Prostate gland (tissue), 2 donors: ENCODE measurements around the gene MYO7B. TPM values are rescaled to one million over a fixed set of nuclear protein-coding genes. Genes with fewer than 3 reads are reported as not detected.

Source experiments
- DNase-seq: peaks from one replicate; pipeline ENCODE4 v3.0.0-alpha.2; 2019; ENCODE audit warnings: low spot score
- H3K27ac ChIP-seq, 2 donors: fragments of 200-600 bp; sonication (generic); 2 replicates each; pipeline ENCODE4 v1.5.1; 2017 to 2019
- H3K27me3 ChIP-seq: fragments of 200-600 bp; sonication (generic); replicated peaks from 2 replicates; pipeline ENCODE4 v1.5.1; 2019; ENCODE audit not compliant: insufficient read depth
- H3K36me3 ChIP-seq, 2 donors: fragments of 200-600 bp; sonication (generic); 1 replicate in 1 of 2; 2 replicates in 1 of 2; pipeline versions ENCODE4 v1.5.1 to v1.8.1; 2017 to 2019
- H3K4me1 ChIP-seq: fragments of 200-600 bp; sonication (generic); replicated peaks from 2 replicates; pipeline ENCODE4 v1.5.1; 2019
- H3K4me3 ChIP-seq, 2 donors: fragments of 200-600 bp; sonication (generic); 2 replicates each; pipeline ENCODE4 v1.5.1; 2017 to 2019
- H3K9me3 ChIP-seq: fragments of 200-600 bp; sonication (generic); 2 replicates; pipeline ENCODE4 v1.5.1; 2017
- POLR2A ChIP-seq: fragments of 450-650 bp; IDR thresholded peaks from one replicate; pipeline ENCODE4 v1.6.1; 2016; ENCODE audit warnings: antibody characterized with exemption, mild to moderate bottlenecking
- POLR2AphosphoS5 ChIP-seq: sonication (generic); formaldehyde crosslinking; IDR thresholded peaks from one replicate; pipeline ENCODE4 v1.6.1; 2017; ENCODE audit warnings: antibody characterized with exemption
- WGBS: methylation state at CpG from one replicate; pipeline ENCODE4 v1.1.5; 2018; 5-methylcytosine and 5-hydroxymethylcytosine counted together
- intact Hi-C: fragments of 100-400 bp; cut with DNase I; formaldehyde crosslinking; loops from one replicate; pipeline ENCODE4 v1.14.2; 2022
- total RNA-seq, 2 donors: library from RNA; depleted of rRNA; stranded (reverse); fragments of >200 nt; gene quantifications; one replicate each; pipeline ENCODE4 v1.1.0, GENCODE V29; 2016
- TF ChIP-seq, protein P1 (sequence below), 4 experiments: fragments of 200-600 bp in 2 of 4; fragments of 450-650 bp in 2 of 4; sonication (generic) in 2 of 4; IDR thresholded peaks; 1 replicate in 3 of 4; 2 replicates in 1 of 4; pipeline ENCODE4 v1.5.1; 2016 to 2019; ENCODE audit warnings: antibody characterized with exemption in 4 of 4, mild to moderate bottlenecking in 2 of 4, moderate library complexity in 2 of 4

Gene MYO7B
- total RNA-seq, 2 donors from 2014 or later: 1.4 TPM; not detected in 1

DNA sequence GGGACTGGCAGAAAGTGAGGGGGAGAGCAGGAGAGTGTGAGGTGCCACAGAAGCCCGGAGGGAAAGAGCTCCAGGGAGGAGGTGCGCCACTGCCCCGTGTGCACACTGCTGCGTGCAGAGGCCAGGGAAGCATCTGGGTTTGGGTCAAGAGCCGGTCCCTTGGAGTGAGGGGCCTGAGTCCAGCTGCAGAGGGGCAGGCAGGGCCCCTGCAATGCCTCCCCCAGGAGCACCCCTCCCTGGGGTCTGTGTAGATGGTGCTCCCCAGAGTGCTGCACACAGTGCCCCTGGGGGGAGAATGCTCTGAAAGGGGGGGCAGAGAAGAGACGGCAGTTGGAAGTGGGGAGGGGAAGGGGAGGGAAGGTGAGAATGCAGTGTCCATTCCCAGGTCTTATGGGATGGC is 143.5 kb downstream of the MYO7B start:
- TF ChIP-seq POLR2AphosphoS5: no peak
- no peak for TF ChIP-seq POLR2A
- TF ChIP-seq, protein P1, sequence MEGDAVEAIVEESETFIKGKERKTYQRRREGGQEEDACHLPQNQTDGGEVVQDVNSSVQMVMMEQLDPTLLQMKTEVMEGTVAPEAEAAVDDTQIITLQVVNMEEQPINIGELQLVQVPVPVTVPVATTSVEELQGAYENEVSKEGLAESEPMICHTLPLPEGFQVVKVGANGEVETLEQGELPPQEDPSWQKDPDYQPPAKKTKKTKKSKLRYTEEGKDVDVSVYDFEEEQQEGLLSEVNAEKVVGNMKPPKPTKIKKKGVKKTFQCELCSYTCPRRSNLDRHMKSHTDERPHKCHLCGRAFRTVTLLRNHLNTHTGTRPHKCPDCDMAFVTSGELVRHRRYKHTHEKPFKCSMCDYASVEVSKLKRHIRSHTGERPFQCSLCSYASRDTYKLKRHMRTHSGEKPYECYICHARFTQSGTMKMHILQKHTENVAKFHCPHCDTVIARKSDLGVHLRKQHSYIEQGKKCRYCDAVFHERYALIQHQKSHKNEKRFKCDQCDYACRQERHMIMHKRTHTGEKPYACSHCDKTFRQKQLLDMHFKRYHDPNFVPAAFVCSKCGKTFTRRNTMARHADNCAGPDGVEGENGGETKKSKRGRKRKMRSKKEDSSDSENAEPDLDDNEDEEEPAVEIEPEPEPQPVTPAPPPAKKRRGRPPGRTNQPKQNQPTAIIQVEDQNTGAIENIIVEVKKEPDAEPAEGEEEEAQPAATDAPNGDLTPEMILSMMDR (IDR thresholded peaks at IDR 0.05): no peak
- WGBS: 94% methylated on average over 6 of the region's 6 CpGs
- DNase-seq: no peak
- Histone ChIP-seq H3K27ac (no peak overlapping the region), H3K4me1 (no peaks in the 10 kb centered on the region), H3K9me3 (no peaks in the 10 kb centered on the region), H3K4me3 (no peak overlapping the region), H3K27me3 (no peaks in the 10 kb centered on the region), H3K36me3 (no peaks in the 10 kb centered on the region)
- intact Hi-C loops: loop anchor here (10.0 kb wide), 2 partner anchors 154 to 274 kb away; partner anchors contain the start of gene IWS1

DNA sequence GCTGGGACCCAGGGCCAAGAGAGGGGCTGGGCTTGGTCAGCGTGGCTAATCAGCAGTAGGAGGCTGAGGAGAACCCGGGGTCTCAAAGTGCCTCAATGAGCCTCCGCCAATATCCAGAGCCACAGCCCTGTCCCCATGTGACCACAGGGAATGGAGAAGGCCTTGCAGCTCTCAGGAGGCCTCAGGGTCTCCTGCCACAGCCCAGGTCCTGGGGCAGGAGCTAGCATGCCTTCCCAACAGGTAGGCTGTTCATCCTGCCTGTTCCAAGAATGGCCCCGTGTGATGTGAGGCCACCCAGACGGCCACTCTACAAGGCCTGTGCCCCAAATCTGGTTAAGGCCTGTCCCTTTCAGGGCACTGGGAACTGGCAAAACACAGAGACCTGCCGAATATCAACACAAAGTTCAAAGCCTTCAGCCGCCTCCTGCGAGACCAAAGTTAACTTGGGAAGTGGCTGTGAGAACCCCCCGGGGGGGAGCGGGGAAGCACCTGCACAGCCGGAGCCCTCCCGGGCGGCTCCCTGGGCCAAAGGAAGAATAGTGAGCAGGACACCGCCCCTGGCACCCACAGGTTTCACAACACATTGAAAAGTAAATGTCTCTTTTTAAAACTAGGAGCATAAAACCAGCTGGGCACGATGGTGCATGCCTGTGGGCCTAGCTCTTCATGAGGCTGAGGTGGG is 144.3 kb downstream of the MYO7B start:
- WGBS: 63% methylated on average over 15 of the region's 15 CpGs
- DNase-seq: no peak
- intact Hi-C loops: loop anchor here (10.0 kb wide), 2 partner anchors 155 to 275 kb away; partner anchors contain the start of gene IWS1
- H3K9me3 ChIP-seq: no peaks in the 10 kb centered on the region
- no peak overlapping the region for H3K27ac ChIP-seq
- no peak overlapping the region for H3K4me3 ChIP-seq
- H3K36me3 ChIP-seq: no peaks in the 10 kb centered on the region
- no peaks in the 10 kb centered on the region for H3K27me3 ChIP-seq
- TF ChIP-seq POLR2AphosphoS5 (no peak), POLR2A (no peak)
- TF ChIP-seq, protein P1 (IDR thresholded peaks at IDR 0.05): no peak
- H3K4me1 ChIP-seq: no peaks in the 10 kb centered on the region

DNA sequence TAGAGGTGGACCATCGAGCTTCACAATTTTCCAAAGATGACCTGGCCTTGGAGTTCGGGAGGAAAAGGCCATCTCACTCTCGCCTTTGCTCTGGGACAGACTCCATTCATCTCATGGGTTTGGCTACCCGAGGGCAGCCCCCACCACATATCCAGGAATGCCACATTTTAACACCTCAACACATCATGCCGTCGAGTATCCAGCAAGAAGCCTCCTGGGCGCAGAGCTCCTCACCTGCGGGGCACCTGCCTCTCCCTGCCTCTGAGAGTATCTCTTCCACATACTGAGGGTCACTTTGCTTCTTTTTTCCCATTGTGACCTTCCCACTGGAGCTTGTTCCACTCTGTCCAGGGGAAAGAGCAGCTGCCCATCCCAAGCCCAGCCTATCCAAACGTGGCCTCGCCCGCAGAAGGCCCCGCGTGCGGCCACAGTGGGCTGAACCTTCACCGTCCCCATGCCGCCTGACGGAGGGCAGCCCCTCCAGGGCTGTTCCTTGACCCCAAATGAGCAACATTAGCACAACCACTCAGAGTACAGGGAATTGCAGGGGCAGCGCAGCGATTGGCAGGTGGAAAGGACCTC is 145.3 kb downstream of the MYO7B start:
- Histone ChIP-seq H3K27ac (no peak overlapping the region), H3K4me1 (no peaks in the 10 kb centered on the region), H3K4me3 (no peak overlapping the region), H3K9me3 (no peaks in the 10 kb centered on the region), H3K27me3 (no peaks in the 10 kb centered on the region), H3K36me3 (no peaks in the 10 kb centered on the region)
- intact Hi-C loops: no loop called here
- TF ChIP-seq POLR2AphosphoS5 (no peak), POLR2A (no peak)
- TF ChIP-seq, protein P1 (IDR thresholded peaks at IDR 0.05): no peak
- 93% methylated on average over 19 of the region's 19 CpGs for WGBS
- DNase-seq: no peak

DNA sequence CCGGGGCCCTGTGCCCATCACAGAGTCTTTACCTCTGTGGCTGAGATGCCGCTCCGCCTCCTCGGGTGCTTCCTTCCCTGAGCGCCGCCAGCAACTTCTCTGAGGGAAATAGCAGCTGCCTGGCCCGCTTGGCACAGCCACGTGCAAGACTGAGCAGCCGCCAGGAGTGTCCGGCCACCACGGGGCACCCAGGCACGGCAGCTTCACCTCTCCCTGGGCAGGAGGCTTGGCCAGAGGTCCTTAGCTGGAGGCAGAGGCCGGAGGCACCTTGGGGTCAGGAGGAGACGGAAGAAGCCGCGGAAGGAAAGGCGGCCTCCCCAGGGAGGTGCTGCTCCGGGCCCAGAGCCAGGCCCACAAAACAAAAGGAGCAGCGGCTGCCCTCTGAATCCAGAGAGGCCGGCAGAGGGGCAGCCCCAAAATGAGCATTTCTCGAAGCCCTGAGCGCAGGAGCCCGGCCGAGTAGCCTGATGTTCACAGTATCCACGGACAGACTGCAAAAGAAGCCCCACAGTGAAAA is 145.9 kb downstream of the MYO7B start:
- TF ChIP-seq, protein P1 (IDR thresholded peaks at IDR 0.05): no peak
- TF ChIP-seq POLR2AphosphoS5 (no peak), POLR2A (no peak)
- Histone ChIP-seq H3K27ac (no peak overlapping the region), H3K9me3 (no peaks in the 10 kb centered on the region), H3K27me3 (no peaks in the 10 kb centered on the region), H3K36me3 (no peaks in the 10 kb centered on the region), H3K4me3 (peak overlapping the region in 1 of 2 donors; percentile 15), H3K4me1 (no peaks in the 10 kb centered on the region)
- no peak for DNase-seq
- 27% methylated on average over 25 of the region's 25 CpGs for WGBS
- intact Hi-C loops: no loop called here
